ENCODE results near the gene LMOD2. TPM values are rescaled to one million over a fixed set of nuclear protein-coding genes. Genes with fewer than 3 reads are reported as not detected.

LMOD2 gene
- total and polyA plus RNA-seq, 9 of the 15 experiments (the other 6 are each of a cell fraction or from before 2014, with no cell fraction given) = 0.04 TPM; not detected in 8

DNA sequence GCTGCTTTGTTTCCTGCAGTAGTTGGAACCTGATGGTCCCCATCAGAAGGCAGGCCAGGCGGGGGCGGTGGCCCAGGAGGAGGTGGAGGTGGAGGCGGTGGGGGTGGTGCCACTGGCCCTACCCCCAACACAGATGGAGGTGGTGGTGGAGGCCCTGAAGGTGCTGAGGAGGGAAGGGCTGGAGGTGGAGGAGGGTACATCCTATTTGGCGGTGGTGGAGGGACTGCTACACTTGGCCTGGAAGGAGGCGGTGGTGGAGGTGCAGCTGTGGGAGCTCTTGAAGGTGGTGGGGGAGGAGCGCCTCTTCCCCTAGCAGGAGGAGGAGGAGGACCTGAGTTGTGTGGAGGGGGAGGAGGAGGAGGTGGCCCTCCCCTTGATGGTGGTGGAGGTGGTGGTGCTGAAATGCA, 36.8 kb downstream of the LMOD2 start:
- no peak overlapping the region for H3K4me3 ChIP-seq
- in situ Hi-C loops (cut with MboI) (no loop called here), intact Hi-C loops (cut with micrococcal nuclease) (no loop called here)
- CTCF ChIA-PET (ENCODE audit: low intra/inter-chr PET ratio) = no interaction called here
- 0 out of 4 replicates have a peak overlapping the region, but pooled peaks of 1 of the 2 experiments have one; percentile 47 for H3K9ac ChIP-seq (ENCODE audit: insufficient read depth in 1 of 2, low read depth in 2 of 2, low read length in 2 of 2)
- H3K4me2 ChIP-seq (ENCODE audit: insufficient read depth, low read length) = no peak overlapping the region
- H3K4me1 ChIP-seq (replicated peaks in 1 of 2; ENCODE audit: control insufficient read depth in 2 of 2, insufficient read depth in 2 of 2, low read length in 2 of 2) = peaks cover 0 to 5% of the 10 kb centered on the region in 2 experiments; a peak in 1 of 5 replicates
- DNase-seq (ENCODE audit: extremely low read depth in 1 of 4, low spot score in 3 of 4) (peak; percentile 31 to 55 (median 40)), ATAC-seq (peak; percentile 78), FAIRE-seq (no peak)
- POLR2A ChIA-PET = interaction anchor here (1.4 kb wide), 1 partner anchor 15 kb away, joined by 5 read pairs; no protein-coding TSS in a partner anchor
- H3K9me3 ChIP-seq (replicated peaks; ENCODE audit: control insufficient read depth, insufficient read depth, low read depth, low read length) = no peaks in the 10 kb centered on the region
- no TSS peak for BruUV-seq (replicated peaks)
- 96% methylated on average over 6 of the region's 6 CpGs for WGBS (ENCODE audit: insufficient coverage, low coverage, missing lambda C conversion rate)
- H2AFZ ChIP-seq (ENCODE audit: low read depth, low read length) = no peak overlapping the region
- H3K27ac ChIP-seq (ENCODE audit: extremely low read depth, low read depth, low read length) = no peak overlapping the region
- TF ChIP-seq CC2D1A (IDR thresholded peaks at IDR 0.05) = peak; percentile 13; the same call in 1 of the 2 replicates
- TF ChIP-seq EGR1 (conservative IDR thresholded peaks at IDR 0.05) = peak; percentile 93
- TF ChIP-seq ZNF263 (CRISPR knock-in tag; IDR thresholded peaks at IDR 0.05; ENCODE audit: borderline replicate concordance) = peak; percentile 78
- TF ChIP-seq, protein P1, sequence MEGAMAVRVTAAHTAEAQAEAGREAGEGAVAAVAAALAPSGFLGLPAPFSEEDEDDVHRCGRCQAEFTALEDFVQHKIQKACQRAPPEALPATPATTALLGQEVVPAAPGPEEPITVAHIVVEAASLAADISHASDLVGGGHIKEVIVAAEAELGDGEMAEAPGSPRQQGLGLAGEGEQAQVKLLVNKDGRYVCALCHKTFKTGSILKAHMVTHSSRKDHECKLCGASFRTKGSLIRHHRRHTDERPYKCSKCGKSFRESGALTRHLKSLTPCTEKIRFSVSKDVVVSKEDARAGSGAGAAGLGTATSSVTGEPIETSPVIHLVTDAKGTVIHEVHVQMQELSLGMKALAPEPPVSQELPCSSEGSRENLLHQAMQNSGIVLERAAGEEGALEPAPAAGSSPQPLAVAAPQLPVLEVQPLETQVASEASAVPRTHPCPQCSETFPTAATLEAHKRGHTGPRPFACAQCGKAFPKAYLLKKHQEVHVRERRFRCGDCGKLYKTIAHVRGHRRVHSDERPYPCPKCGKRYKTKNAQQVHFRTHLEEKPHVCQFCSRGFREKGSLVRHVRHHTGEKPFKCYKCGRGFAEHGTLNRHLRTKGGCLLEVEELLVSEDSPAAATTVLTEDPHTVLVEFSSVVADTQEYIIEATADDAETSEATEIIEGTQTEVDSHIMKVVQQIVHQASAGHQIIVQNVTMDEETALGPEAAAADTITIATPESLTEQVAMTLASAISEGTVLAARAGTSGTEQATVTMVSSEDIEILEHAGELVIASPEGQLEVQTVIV (CRISPR knock-in tag; IDR thresholded peaks at IDR 0.05; ENCODE audit: borderline replicate concordance) = no peak
- no peak for TF ChIP-seq ZFP36 (IDR thresholded peaks at IDR 0.05; ENCODE audit: low read depth, low read length, partially characterized antibody)
- TF ChIP-seq STAT5B (CRISPR knock-in tag; IDR thresholded peaks at IDR 0.05) = no peak
- no peaks in the 10 kb centered on the region for H3K9me1 ChIP-seq (ENCODE audit: control insufficient read depth, insufficient read depth, low read length)
- 0 out of 3 replicates have a peak, but pooled peaks cover 2% of the 10 kb centered on the region for H3K79me2 ChIP-seq (ENCODE audit: control insufficient read depth, insufficient read depth, low read length)
- no peaks in the 10 kb centered on the region for H4K20me1 ChIP-seq (replicated peaks; ENCODE audit: control insufficient read depth, insufficient read depth, low read length)
- H3K36me3 ChIP-seq (ENCODE audit: control insufficient read depth, insufficient read depth, low read length) = peaks cover 86% of the 10 kb centered on the region
- H3K27me3 ChIP-seq (ENCODE audit: control insufficient read depth in 2 of 2, insufficient read depth in 2 of 2, low read length in 2 of 2) = no peaks in the 10 kb centered on the region
